ENCODE measurements around the gene COL6A2.
"Not testable (repeated sequence)": the region's sequence is repeated elsewhere in the genome, so short reads cannot be mapped to it uniquely, and the experiment has no call there.

GRCh38 chr21:46107376-46107775 is 9.5 kb downstream of the COL6A2 start:
- TF ChIP-seq MAZ (IDR thresholded peaks at IDR 0.05; ENCODE audit: borderline replicate concordance, low read depth, low read length); RCOR1 (IDR thresholded peaks at IDR 0.05; ENCODE audit: low read depth, low read length); ZFP36 (IDR thresholded peaks at IDR 0.05; ENCODE audit: borderline replicate concordance, partially characterized antibody); FOSB (CRISPR knock-in tag; IDR thresholded peaks at IDR 0.05); PHF8 (IDR thresholded peaks at IDR 0.05; ENCODE audit: borderline replicate concordance, low read depth); HDAC2 (IDR thresholded peaks at IDR 0.05); POLR2A (IDR thresholded peaks at IDR 0.05; ENCODE audit: low read length): not testable (repeated sequence)

Measured in A549 (cell line).